Measurements from ENCODE around the gene PACS2. TPM values are rescaled to one million over a fixed set of nuclear protein-coding genes. Genes with fewer than 3 reads are reported as not detected.

The PACS2 gene
- polyA plus RNA-seq, 1 of the 3 experiments (the other 2 are of a cell fraction) = 42.7 TPM

GRCh38 chr14:105323663-105324062, 9.1 kb downstream of the PACS2 start:
- Histone ChIP-seq H3K4me1 (ENCODE audit: control insufficient read depth in 1 of 2, insufficient read depth in 2 of 2, low read depth in 1 of 2, low read length in 1 of 2) (peaks cover 0 to 37% of the 10 kb centered on the region in 2 experiments; a peak in 1 of 4 replicates), H2AFZ (ENCODE audit: low read depth) (no peak overlapping the region), H3F3A (replicated peaks; ENCODE audit: insufficient read depth) (no peaks in the 10 kb centered on the region), H3K4me2 (no peak overlapping the region), H3K9me3 (no peaks in the 10 kb centered on the region), H3K79me2 (ENCODE audit: insufficient read depth) (peaks cover 70% of the 10 kb centered on the region), H3K4me3 (ENCODE audit: low read depth in 2 of 2, low read length in 1 of 2) (no peak overlapping the region), H3K27me3 (ENCODE audit: insufficient read depth) (no peaks in the 10 kb centered on the region), H4K20me1 (ENCODE audit: insufficient read depth) (peaks cover 58% of the 10 kb centered on the region), H3K9ac (no peak overlapping the region), H3K36me3 (replicated peaks in 1 of 2; ENCODE audit: control insufficient read depth in 1 of 2, insufficient read depth in 2 of 2, low read length in 1 of 2) (no peaks in the 10 kb centered on the region), H3K9me2 (no peaks in the 10 kb centered on the region), H3K27ac (ENCODE audit: low read depth in 2 of 2, low read length in 1 of 2) (no peak overlapping the region)
- 82% methylated on average over 3 of the region's 13 CpGs for WGBS (ENCODE audit: low lambda C conversion rate)
- CTCF ChIA-PET = interaction anchor here (0.8 kb wide), 1 partner anchor 19 kb away, joined by 3 read pairs; no protein-coding TSS in a partner anchor
- POLR2A ChIA-PET = no interaction called here
- DNase-seq = no peak
- TF ChIP-seq, protein P1, sequence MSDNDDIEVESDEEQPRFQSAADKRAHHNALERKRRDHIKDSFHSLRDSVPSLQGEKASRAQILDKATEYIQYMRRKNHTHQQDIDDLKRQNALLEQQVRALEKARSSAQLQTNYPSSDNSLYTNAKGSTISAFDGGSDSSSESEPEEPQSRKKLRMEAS (IDR thresholded peaks at IDR 0.05; ENCODE audit: low read depth) = no peak
- TF ChIP-seq USF1 (IDR thresholded peaks at IDR 0.05; ENCODE audit: borderline replicate concordance, low read depth) (no peak), EP300 (IDR thresholded peaks at IDR 0.05; ENCODE audit: borderline replicate concordance in 1 of 2, low read depth in 1 of 2, low read length in 1 of 2) (no peak), FOXJ3 (CRISPR knock-in tag; IDR thresholded peaks at IDR 0.05) (no peak), RFX5 (IDR thresholded peaks at IDR 0.05; ENCODE audit: low read length) (no peak), RAD21 (IDR thresholded peaks at IDR 0.05; ENCODE audit: low read length) (no peak), JUND (IDR thresholded peaks at IDR 0.05) (no peak)
- TF ChIP-seq, protein P2, sequence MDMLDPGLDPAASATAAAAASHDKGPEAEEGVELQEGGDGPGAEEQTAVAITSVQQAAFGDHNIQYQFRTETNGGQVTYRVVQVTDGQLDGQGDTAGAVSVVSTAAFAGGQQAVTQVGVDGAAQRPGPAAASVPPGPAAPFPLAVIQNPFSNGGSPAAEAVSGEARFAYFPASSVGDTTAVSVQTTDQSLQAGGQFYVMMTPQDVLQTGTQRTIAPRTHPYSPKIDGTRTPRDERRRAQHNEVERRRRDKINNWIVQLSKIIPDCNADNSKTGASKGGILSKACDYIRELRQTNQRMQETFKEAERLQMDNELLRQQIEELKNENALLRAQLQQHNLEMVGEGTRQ (IDR thresholded peaks at IDR 0.05; ENCODE audit: borderline replicate concordance, low read depth, low read length) = no peak

DNA sequence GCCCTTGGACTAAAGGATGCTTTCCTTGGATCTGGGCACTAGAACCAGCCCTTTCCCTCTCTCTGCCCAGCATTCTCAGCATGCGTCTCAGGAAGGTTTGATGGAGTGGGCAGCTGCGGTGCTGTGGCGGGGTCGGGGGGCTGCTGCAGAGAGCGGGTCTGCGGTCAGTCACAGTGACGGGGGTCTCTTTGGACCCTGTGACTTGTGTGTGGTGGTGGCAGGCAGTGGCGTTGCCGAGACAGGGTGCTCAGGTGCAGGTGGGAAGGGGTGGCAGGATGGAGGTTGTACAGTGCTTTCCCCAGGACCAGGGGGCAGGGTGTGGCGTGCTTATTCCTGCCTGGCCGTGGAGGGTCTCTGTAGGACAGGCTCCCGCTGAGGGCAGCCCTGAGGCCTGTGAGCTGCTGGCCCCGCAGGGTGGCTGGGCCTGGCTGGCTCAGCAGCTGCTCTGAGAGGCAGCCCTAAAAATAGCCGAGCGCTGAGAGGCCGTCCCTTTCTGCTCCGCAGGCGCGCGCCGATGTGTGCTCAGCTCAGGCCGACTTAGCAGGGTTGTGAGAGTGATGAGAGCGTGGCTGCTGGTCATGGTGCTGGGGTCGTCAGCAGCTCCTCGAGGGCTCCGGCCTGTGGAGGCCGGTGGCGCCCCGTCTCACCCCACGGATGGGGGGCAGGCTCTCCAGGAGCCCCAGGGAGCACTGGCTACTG, 9.7 kb downstream of the PACS2 start:
- H3K4me2 ChIP-seq = no peak overlapping the region
- DNase-seq = peak; percentile 28
- no peaks in the 10 kb centered on the region for H3K9me3 ChIP-seq
- H3K79me2 ChIP-seq (ENCODE audit: insufficient read depth) = peaks cover 68% of the 10 kb centered on the region
- H2AFZ ChIP-seq (ENCODE audit: low read depth) = no peak overlapping the region
- no peaks in the 10 kb centered on the region for H3F3A ChIP-seq (replicated peaks; ENCODE audit: insufficient read depth)
- no peak overlapping the region for H3K9ac ChIP-seq
- H3K36me3 ChIP-seq (replicated peaks in 1 of 2; ENCODE audit: control insufficient read depth in 1 of 2, insufficient read depth in 2 of 2, low read length in 1 of 2) = no peaks in the 10 kb centered on the region
- ChIA-PET CTCF (interaction anchor here (1.5 kb wide), 1 partner anchor 19 kb away, joined by 5 read pairs; no protein-coding TSS in a partner anchor), POLR2A (interaction anchor here (1.3 kb wide), 1 partner anchor 10 kb away, joined by 4 read pairs; no protein-coding TSS in a partner anchor)
- peaks cover 58% of the 10 kb centered on the region for H4K20me1 ChIP-seq (ENCODE audit: insufficient read depth)
- H3K9me2 ChIP-seq = no peaks in the 10 kb centered on the region
- H3K4me3 ChIP-seq (ENCODE audit: low read depth in 2 of 2, low read length in 1 of 2) = no peak overlapping the region
- H3K27me3 ChIP-seq (ENCODE audit: insufficient read depth) = no peaks in the 10 kb centered on the region
- peaks cover 0 to 42% of the 10 kb centered on the region in 2 experiments; a peak in 1 of 4 replicates for H3K4me1 ChIP-seq (ENCODE audit: control insufficient read depth in 1 of 2, insufficient read depth in 2 of 2, low read depth in 1 of 2, low read length in 1 of 2)
- H3K27ac ChIP-seq (ENCODE audit: low read depth in 2 of 2, low read length in 1 of 2) = no peak overlapping the region; a peak in 1 of 4 replicates
- WGBS (ENCODE audit: low lambda C conversion rate) = 96% methylated on average over 15 of the region's 30 CpGs
- TF ChIP-seq, protein P2 (IDR thresholded peaks at IDR 0.05; ENCODE audit: borderline replicate concordance, low read depth, low read length) = no peak
- TF ChIP-seq REST (IDR thresholded peaks at IDR 0.05; ENCODE audit: low read depth, low read length) (no peak), CHD2 (IDR thresholded peaks at IDR 0.05; ENCODE audit: low read length, partially characterized antibody) (no peak), EP300 (IDR thresholded peaks at IDR 0.05; ENCODE audit: borderline replicate concordance in 1 of 2, low read depth in 1 of 2, low read length in 1 of 2) (no peak), POLR2AphosphoS5 (IDR thresholded peaks at IDR 0.05; ENCODE audit: low read depth, low read length) (no peak), RFX5 (IDR thresholded peaks at IDR 0.05; ENCODE audit: low read length) (no peak), SIN3A (IDR thresholded peaks at IDR 0.05; ENCODE audit: borderline replicate concordance, low read depth, low read length) (no peak), TEAD4 (IDR thresholded peaks at IDR 0.05; ENCODE audit: borderline replicate concordance, insufficient read depth) (no peak), ELF1 (IDR thresholded peaks at IDR 0.05) (no peak), SMC3 (IDR thresholded peaks at IDR 0.05; ENCODE audit: low read depth, low read length) (no peak), EZH2phosphoT487 (IDR thresholded peaks at IDR 0.05; ENCODE audit: borderline replicate concordance, low read depth) (no peak), FOSL2 (IDR thresholded peaks at IDR 0.05; ENCODE audit: borderline replicate concordance, low read depth) (no peak)
- TF ChIP-seq, protein P1 (IDR thresholded peaks at IDR 0.05; ENCODE audit: low read depth) = no peak

Measured in SK-N-SH (cell line).